H9 (cell line): ENCODE measurements around the gene CCDC78. TPM values are rescaled to one million over a fixed set of nuclear protein-coding genes. Genes with fewer than 3 reads are reported as not detected.

Source experiments
- DNase-seq: peaks from one replicate; pipeline ENCODE4 v3.0.0-alpha.2; 2017
- H2AFZ ChIP-seq: one replicate; pipeline ENCODE4 v1.6.1; 2013; ENCODE audit warnings: mild to moderate bottlenecking, low read length, control low read depth, moderate library complexity
- H2AK5ac ChIP-seq: 2 replicates; pipeline ENCODE4 v1.6.1; 2013; ENCODE audit warnings: low read length, control low read depth, mixed read lengths; ENCODE audit not compliant: insufficient read length
- H2BK120ac ChIP-seq: one replicate; pipeline ENCODE4 v1.6.1; 2013; ENCODE audit warnings: low read depth, mild to moderate bottlenecking, low read length, control low read depth, inconsistent platforms; ENCODE audit not compliant: poor library complexity, severe bottlenecking
- H2BK12ac ChIP-seq: 2 replicates; pipeline ENCODE4 v1.6.1; 2013; ENCODE audit warnings: low read length, control low read depth, mixed read lengths, low read depth; ENCODE audit not compliant: insufficient read length
- H2BK15ac ChIP-seq: 2 replicates; pipeline ENCODE4 v1.6.1; 2013; ENCODE audit warnings: low read depth, low read length, control low read depth
- H2BK20ac ChIP-seq: one replicate; pipeline ENCODE4 v1.6.1; 2013; ENCODE audit warnings: low read depth, mild to moderate bottlenecking, low read length, control low read depth, inconsistent platforms; ENCODE audit not compliant: poor library complexity, severe bottlenecking
- H2BK5ac ChIP-seq: 2 replicates; pipeline ENCODE4 v1.6.1; 2013; ENCODE audit warnings: low read length, control low read depth, mixed read lengths; ENCODE audit not compliant: insufficient read length
- H3K14ac ChIP-seq: 2 replicates; pipeline ENCODE4 v1.6.1; 2013; ENCODE audit warnings: low read length, control low read depth; ENCODE audit not compliant: insufficient read depth
- H3K18ac ChIP-seq: 2 replicates; pipeline ENCODE4 v1.6.1; 2013; ENCODE audit warnings: low read depth, mild to moderate bottlenecking, mixed read lengths, low read length, control low read depth; ENCODE audit not compliant: insufficient read length
- H3K23ac ChIP-seq: 2 replicates; pipeline ENCODE4 v1.6.1; 2013; ENCODE audit warnings: low read length, control low read depth, mixed read lengths, low read depth; ENCODE audit not compliant: insufficient read length
- H3K23me2 ChIP-seq: 2 replicates; pipeline ENCODE4 v1.6.1; 2013; ENCODE audit warnings: low read depth, mild to moderate bottlenecking, mixed read lengths, low read length, control low read depth; ENCODE audit not compliant: insufficient read length, poor library complexity, severe bottlenecking
- H3K27ac ChIP-seq: 2 replicates; pipeline ENCODE4 v1.5.1; 2013; ENCODE audit warnings: low read length, control low read depth, mixed read lengths, low read depth; ENCODE audit not compliant: insufficient read length
- H3K27me3 ChIP-seq: 2 replicates; pipeline ENCODE4 v1.6.1; 2013; ENCODE audit warnings: low read length, control low read depth, inconsistent platforms; ENCODE audit not compliant: insufficient read depth
- H3K4ac ChIP-seq: 2 replicates; pipeline ENCODE4 v1.6.1; 2013; ENCODE audit warnings: low read depth, mild to moderate bottlenecking, control low read depth, inconsistent platforms, low read length, moderate library complexity
- H3K4me1 ChIP-seq: 2 replicates; pipeline ENCODE4 v1.6.1; 2013; ENCODE audit warnings: low read length, control low read depth, inconsistent platforms; ENCODE audit not compliant: insufficient read depth
- H3K4me2 ChIP-seq: 2 replicates; pipeline ENCODE4 v1.6.1; 2013; ENCODE audit warnings: low read length, control low read depth, mixed read lengths; ENCODE audit not compliant: insufficient read length, insufficient read depth
- H3K56ac ChIP-seq: 2 replicates; pipeline ENCODE4 v1.6.1; 2013; ENCODE audit warnings: low read depth, mild to moderate bottlenecking, mixed read lengths, low read length, control low read depth; ENCODE audit not compliant: insufficient read length
- H3K79me1 ChIP-seq: 2 replicates; pipeline ENCODE4 v1.6.1; 2013; ENCODE audit warnings: low read depth, mild to moderate bottlenecking, moderate library complexity, low read length, control low read depth, inconsistent platforms; ENCODE audit not compliant: insufficient read depth, poor library complexity, severe bottlenecking
- H3K79me2 ChIP-seq: 2 replicates; pipeline ENCODE4 v1.6.1; 2013; ENCODE audit warnings: low read length, control low read depth, inconsistent platforms; ENCODE audit not compliant: insufficient read depth
- H3K9ac ChIP-seq: 2 replicates; pipeline ENCODE4 v1.6.1; 2013; ENCODE audit warnings: low read length, control low read depth, mixed read lengths; ENCODE audit not compliant: insufficient read length; ENCODE audit errors: extremely low read depth
- H3K9me3 ChIP-seq: one replicate; pipeline ENCODE4 v1.6.1; 2013; ENCODE audit warnings: low read depth, low read length, inconsistent platforms; ENCODE audit not compliant: control insufficient read depth
- H3T11ph ChIP-seq: one replicate; pipeline ENCODE4 v1.6.1; 2013; ENCODE audit warnings: mild to moderate bottlenecking, low read length, control low read depth, inconsistent platforms
- H4K20me1 ChIP-seq: one replicate; pipeline ENCODE4 v1.6.1; 2013; ENCODE audit not compliant: control insufficient read depth, insufficient read length, insufficient read depth
- H4K5ac ChIP-seq: 2 replicates; pipeline ENCODE4 v1.6.1; 2013; ENCODE audit warnings: low read depth, mild to moderate bottlenecking, mixed read lengths, low read length, control low read depth; ENCODE audit not compliant: insufficient read length
- H4K8ac ChIP-seq: replicated peaks from 2 replicates; pipeline ENCODE4 v1.6.1; 2013; ENCODE audit warnings: low read length, control low read depth, mixed read lengths, low read depth; ENCODE audit not compliant: insufficient read length
- H4K91ac ChIP-seq: 2 replicates; pipeline ENCODE4 v1.6.1; 2013; ENCODE audit warnings: low read depth, mild to moderate bottlenecking, moderate library complexity, mixed read lengths, low read length, control low read depth; ENCODE audit not compliant: insufficient read length
- H3K27ac Mint-ChIP-seq, 3 experiments: 2 replicates in 2 of 3; 3 replicates in 1 of 3; pipeline ENCODE4 v1.8.0; 2020 to 2021; ENCODE audit warnings: mixed read lengths in 3 of 3, mild to moderate bottlenecking in 1 of 3, moderate library complexity in 1 of 3
- H3K27me3 Mint-ChIP-seq: 2 replicates; pipeline ENCODE4 v1.8.0; 2021; ENCODE audit warnings: low read depth, mild to moderate bottlenecking, moderate library complexity, mixed read lengths
- H3K36me3 Mint-ChIP-seq, 3 experiments: 2 replicates in 2 of 3; 3 replicates in 1 of 3; pipeline ENCODE4 v1.8.0; 2020 to 2021; ENCODE audit warnings: low read depth in 3 of 3, mixed read lengths in 3 of 3; ENCODE audit not compliant: insufficient read depth in 1 of 3
- H3K4me1 Mint-ChIP-seq, 2 experiments: 2 replicates each; pipeline ENCODE4 v1.8.0; 2020; ENCODE audit warnings: mixed read lengths in 2 of 2
- H3K4me3 Mint-ChIP-seq, 2 experiments: 2 replicates in 1 of 2; 3 replicates in 1 of 2; pipeline ENCODE4 v1.8.0; 2020 to 2021; ENCODE audit warnings: mild to moderate bottlenecking in 2 of 2, mixed read lengths in 2 of 2, moderate library complexity in 1 of 2
- H3K9me3 Mint-ChIP-seq, 2 experiments: 2 replicates in 1 of 2; 3 replicates in 1 of 2; pipeline ENCODE4 v1.8.0; 2020; ENCODE audit warnings: mild to moderate bottlenecking in 2 of 2, mixed read lengths in 2 of 2, moderate library complexity in 1 of 2
- WGBS: extraction: QIAGEN DNeasy Blood & Tissue Kit; methylation state at CpG from one replicate; pipeline ENCODE4 v1.1.7; 2013; ENCODE audit warnings: missing lambda C conversion rate, low lambda C conversion rate, mixed read lengths; ENCODE audit not compliant: insufficient read length; ENCODE audit errors: extremely low coverage; 5-methylcytosine and 5-hydroxymethylcytosine counted together
- total RNA-seq: library from RNA; stranded (reverse); gene quantifications from 2 replicates; pipeline ENCODE4 v1.2.1, GENCODE V29; 2021
- TF ChIP-seq, protein P1 (sequence below): fragments of 200-600 bp; sonication (generic); conservative IDR thresholded peaks from 3 replicates; pipeline ENCODE4 v1.8.0; 2021; ENCODE audit warnings: antibody characterized with exemption, mild to moderate bottlenecking

CCDC78 gene
- total RNA-seq, 1 experiment from 2014 or later, result 12.1 TPM

DNA sequence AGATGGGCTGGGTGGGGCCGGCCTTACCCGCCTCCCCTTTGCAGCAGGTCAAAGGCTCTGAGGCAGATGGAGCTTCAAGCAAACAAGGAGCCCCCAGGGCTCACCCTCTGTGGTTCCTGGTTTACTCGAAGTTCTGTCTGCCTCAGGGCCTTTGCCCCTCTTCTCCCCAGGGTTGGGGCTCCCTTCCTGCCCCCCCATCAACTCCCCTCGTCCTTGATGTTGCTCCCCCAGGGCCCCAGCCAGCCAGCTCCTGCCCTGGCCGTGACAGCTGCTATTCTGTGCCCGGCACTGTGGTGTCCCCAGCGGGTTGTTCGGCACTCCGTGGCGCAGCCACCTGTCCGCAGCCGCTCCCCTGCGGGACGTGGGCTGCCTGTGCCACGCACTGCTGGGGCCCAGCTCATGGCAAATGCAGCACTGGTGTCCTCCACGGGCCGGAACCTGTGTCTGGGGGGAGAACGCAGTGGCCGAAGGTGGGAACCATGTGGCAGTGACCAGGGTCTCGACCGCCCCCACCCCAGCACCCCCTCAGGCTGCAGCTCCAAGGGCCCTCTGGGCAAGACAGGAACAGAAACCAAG is 15.7 kb downstream of the CCDC78 start:
- no peak overlapping the region for H3K27ac Mint-ChIP-seq
- Histone ChIP-seq H3K4me1 (no peaks in the 10 kb centered on the region), H2BK15ac (no peak overlapping the region), H4K20me1 (no peaks in the 10 kb centered on the region), H4K8ac (no peak overlapping the region), H3K23ac (no peak overlapping the region), H3K56ac (no peak overlapping the region), H3K23me2 (peaks cover 8% of the 10 kb centered on the region), H3K4me2 (no peak overlapping the region), H3K14ac (no peak overlapping the region), H2BK5ac (no peak overlapping the region), H2AFZ (no peak overlapping the region), H3K9me3 (no peaks in the 10 kb centered on the region), H3T11ph (no peak overlapping the region), H3K9ac (no peak overlapping the region), H2BK20ac (no peak overlapping the region), H2AK5ac (no peak overlapping the region), H3K79me2 (no peaks in the 10 kb centered on the region), H3K27ac (no peak overlapping the region), H3K27me3 (peaks cover 21% of the 10 kb centered on the region; the same call in 1 of the 2 replicates), H3K79me1 (no peaks in the 10 kb centered on the region), H4K5ac (no peak overlapping the region), H2BK120ac (no peak overlapping the region), H4K91ac (no peak overlapping the region), H3K18ac (no peak overlapping the region), H2BK12ac (no peak overlapping the region), H3K4ac (no peak overlapping the region)
- no peak for DNase-seq
- H3K4me3 Mint-ChIP-seq, result no peak overlapping the region
- H3K36me3 Mint-ChIP-seq, result no peaks in the 10 kb centered on the region
- WGBS, result no CpG with 5 or more reads among the region's 21 CpGs
- peaks cover 0 to 2% of the 10 kb centered on the region in 2 experiments; a peak in 2 of 5 replicates for H3K9me3 Mint-ChIP-seq
- peaks cover 77% of the 10 kb centered on the region for H3K27me3 Mint-ChIP-seq
- H3K4me1 Mint-ChIP-seq, result peaks cover 3 to 10% of the 10 kb centered on the region in 2 experiments; a peak in 3 of 4 replicates
- TF ChIP-seq, protein P1, sequence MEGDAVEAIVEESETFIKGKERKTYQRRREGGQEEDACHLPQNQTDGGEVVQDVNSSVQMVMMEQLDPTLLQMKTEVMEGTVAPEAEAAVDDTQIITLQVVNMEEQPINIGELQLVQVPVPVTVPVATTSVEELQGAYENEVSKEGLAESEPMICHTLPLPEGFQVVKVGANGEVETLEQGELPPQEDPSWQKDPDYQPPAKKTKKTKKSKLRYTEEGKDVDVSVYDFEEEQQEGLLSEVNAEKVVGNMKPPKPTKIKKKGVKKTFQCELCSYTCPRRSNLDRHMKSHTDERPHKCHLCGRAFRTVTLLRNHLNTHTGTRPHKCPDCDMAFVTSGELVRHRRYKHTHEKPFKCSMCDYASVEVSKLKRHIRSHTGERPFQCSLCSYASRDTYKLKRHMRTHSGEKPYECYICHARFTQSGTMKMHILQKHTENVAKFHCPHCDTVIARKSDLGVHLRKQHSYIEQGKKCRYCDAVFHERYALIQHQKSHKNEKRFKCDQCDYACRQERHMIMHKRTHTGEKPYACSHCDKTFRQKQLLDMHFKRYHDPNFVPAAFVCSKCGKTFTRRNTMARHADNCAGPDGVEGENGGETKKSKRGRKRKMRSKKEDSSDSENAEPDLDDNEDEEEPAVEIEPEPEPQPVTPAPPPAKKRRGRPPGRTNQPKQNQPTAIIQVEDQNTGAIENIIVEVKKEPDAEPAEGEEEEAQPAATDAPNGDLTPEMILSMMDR, result no peak
